HCT116 (cell line): ENCODE measurements around the gene GNB2. TPM values are rescaled to one million over a fixed set of nuclear protein-coding genes. Genes with fewer than 3 reads are reported as not detected.

Source experiments
- ATAC-seq: fragments of 200-7000 bp; cut with Tn5 transposase; 2 replicates; pipeline ENCODE4 v1.9.1; 2020; ENCODE audit warnings: mild to moderate bottlenecking, moderate library complexity
- BruUV-seq: library from RNA; stranded (reverse); fragments of 400-500 nt; replicated peaks from 2 replicates; lab custom pipeline; 2021; lab: Mats Ljungman, UMichigan
- CTCF ChIA-PET: fragments of 300-600 bp; sonication (Branson Sonifier 250); formaldehyde crosslinking; loops from one replicate; lab custom pipeline; 2021; ENCODE audit warnings: antibody characterized with exemption; lab: Charles Lee
- POLR2A ChIA-PET: fragments of 300-600, 350-600 bp; sonication (Branson Sonifier 250); formaldehyde crosslinking; loops from one replicate; lab custom pipeline; 2021; ENCODE audit warnings: antibody characterized with exemption; lab: Charles Lee
- RAD21 ChIA-PET, 2 experiments: fragments of 300-600 bp; sonication (Branson Sonifier 250); formaldehyde crosslinking; loops; one replicate each; lab custom pipeline; 2023; ENCODE audit warnings: low total read pairs in 2 of 2; ENCODE audit not compliant: uncharacterized antibody in 2 of 2, unreplicated experiment in 2 of 2, low non-redundant PET in 1 of 2; lab: Charles Lee
- DNase-seq: peaks from one replicate; pipeline ENCODE4 v3.0.0-alpha.2; 2010; ENCODE audit warnings: low read depth, low spot score
- H2AFZ ChIP-seq: fragments of 200-600 bp; shearing (Covaris generic), sonication (generic); 2 replicates; pipeline ENCODE4 v1.6.1; 2017; ENCODE audit warnings: low read depth, mixed run types, mixed read lengths, antibody characterized with exemption, low read length; ENCODE audit not compliant: poor library complexity, severe bottlenecking
- H3K27ac ChIP-seq: 2 replicates; pipeline ENCODE4 v1.5.1; 2012; ENCODE audit warnings: low read depth, low read length
- H3K27me3 ChIP-seq: fragments of 200-600 bp; sonication (generic); 2 replicates; pipeline ENCODE4 v1.6.1; 2016; ENCODE audit warnings: mixed run types, low read length, mixed read lengths; ENCODE audit not compliant: insufficient read depth
- H3K36me3 ChIP-seq, 2 experiments: fragments of 200-500 bp in 1 of 2; fragments of 200-600 bp in 1 of 2; sonication (Bioruptor generic) in 1 of 2; sonication (generic) in 1 of 2; 2 replicates each; pipeline versions ENCODE4 v1.5.1 to v1.6.1; 2014 to 2016; ENCODE audit warnings: low read length in 2 of 2, inconsistent platforms in 1 of 2, mixed read lengths in 1 of 2, mixed run types in 1 of 2; ENCODE audit not compliant: insufficient read depth in 2 of 2, control insufficient read depth in 1 of 2
- H3K4me1 ChIP-seq, 2 experiments: fragments of 200-600 bp in 1 of 2; sonication (generic) in 1 of 2; 2 replicates each; pipeline versions ENCODE4 v1.5.1 to v1.6.1; 2012 to 2017; ENCODE audit warnings: low read length in 2 of 2, inconsistent platforms in 1 of 2, mild to moderate bottlenecking in 1 of 2, mixed read lengths in 1 of 2, mixed run types in 1 of 2, moderate library complexity in 1 of 2; ENCODE audit not compliant: insufficient read depth in 2 of 2, control insufficient read depth in 1 of 2
- H3K4me2 ChIP-seq: fragments of 200-600 bp; sonication (generic); 2 replicates; pipeline ENCODE4 v1.6.1; 2017; ENCODE audit warnings: mixed run types, low read length, mixed read lengths
- H3K4me3 ChIP-seq, 2 experiments: fragments of 200-600 bp in 1 of 2; sonication (generic) in 1 of 2; replicated peaks in 1 of 2; 2 replicates each; pipeline ENCODE4 v1.5.1; 2011 to 2016; ENCODE audit warnings: low read length in 2 of 2, control low read depth in 1 of 2, low read depth in 1 of 2, mild to moderate bottlenecking in 1 of 2, mixed read lengths in 1 of 2, mixed run types in 1 of 2
- H3K79me2 ChIP-seq: fragments of 200-600 bp; sonication (generic); 2 replicates; pipeline ENCODE4 v1.6.1; 2017; ENCODE audit warnings: mild to moderate bottlenecking, mixed run types, low read length, moderate library complexity, mixed read lengths; ENCODE audit not compliant: insufficient read depth
- H3K9ac ChIP-seq: fragments of 200-600 bp; sonication (generic); 2 replicates; pipeline ENCODE4 v1.6.1; 2016; ENCODE audit warnings: low read length, mixed read lengths
- H3K9me2 ChIP-seq: fragments of 200-600 bp; sonication (generic), shearing (Covaris generic); 2 replicates; pipeline ENCODE4 v1.6.1; 2017; ENCODE audit warnings: mixed run types, mild to moderate bottlenecking, moderate library complexity; ENCODE audit not compliant: insufficient read depth
- H3K9me3 ChIP-seq, 2 experiments: fragments of 200-500 bp in 1 of 2; fragments of 200-600 bp in 1 of 2; sonication (Bioruptor generic) in 1 of 2; sonication (generic) in 1 of 2; 2 replicates each; pipeline ENCODE4 v1.6.1; 2014 to 2017; ENCODE audit warnings: low read length in 2 of 2, mixed read lengths in 2 of 2, inconsistent platforms in 1 of 2, low read depth in 1 of 2, mild to moderate bottlenecking in 1 of 2, mixed run types in 1 of 2, moderate library complexity in 1 of 2; ENCODE audit not compliant: control insufficient read depth in 1 of 2, insufficient read depth in 1 of 2
- H4K20me1 ChIP-seq: fragments of 200-600 bp; sonication (generic), shearing (Covaris generic); 2 replicates; pipeline ENCODE4 v1.6.1; 2017; ENCODE audit warnings: mixed run types, mild to moderate bottlenecking, moderate library complexity; ENCODE audit not compliant: insufficient read depth
- CBX3 ChIP-seq: IDR thresholded peaks from 2 replicates; pipeline ENCODE4 v1.6.1; 2012; ENCODE audit warnings: low read depth
- CEBPB ChIP-seq: IDR thresholded peaks from 2 replicates; pipeline ENCODE4 v1.6.1; 2012; ENCODE audit warnings: low read depth
- CTCF ChIP-seq, 3 experiments: fragments of 200-600 bp in 1 of 3; sonication (generic) in 1 of 3; IDR thresholded peaks in 2 of 3; conservative IDR thresholded peaks in 1 of 3; 2 replicates each; pipeline ENCODE4 v1.5.1; 2012 to 2017; ENCODE audit warnings: low read depth in 2 of 3, low read length in 2 of 3, antibody characterized with exemption in 1 of 3, borderline replicate concordance in 1 of 3, control low read depth in 1 of 3, mild to moderate bottlenecking in 1 of 3, mixed read lengths in 1 of 3, mixed run types in 1 of 3, moderate library complexity in 1 of 3; ENCODE audit not compliant: insufficient read depth in 1 of 3
- EZH2 ChIP-seq: fragments of 200-600 bp; sonication (generic); IDR thresholded peaks from 2 replicates; pipeline ENCODE4 v1.6.1; 2017; ENCODE audit warnings: antibody characterized with exemption, mixed run types
- EZH2phosphoT487 ChIP-seq: fragments of 200-600 bp; IDR thresholded peaks from 2 replicates; pipeline ENCODE4 v1.6.1; 2018; ENCODE audit warnings: antibody characterized with exemption, borderline replicate concordance
- FOSL1 ChIP-seq: IDR thresholded peaks from 2 replicates; pipeline ENCODE4 v1.6.1; 2012; ENCODE audit warnings: low read depth
- POLR2A ChIP-seq: IDR thresholded peaks from 2 replicates; pipeline ENCODE4 v1.7.0; 2011; ENCODE audit warnings: borderline replicate concordance; ENCODE audit not compliant: insufficient read depth, insufficient read length; ENCODE audit errors: extremely low read depth
- POLR2AphosphoS5 ChIP-seq: IDR thresholded peaks from 2 replicates; pipeline ENCODE4 v1.6.1; 2011; ENCODE audit warnings: mild to moderate bottlenecking, low read depth, low read length, moderate library complexity
- RAD21 ChIP-seq: IDR thresholded peaks from 2 replicates; pipeline ENCODE4 v1.6.1; 2012; ENCODE audit warnings: low read depth, mild to moderate bottlenecking
- SIN3A ChIP-seq: IDR thresholded peaks from 2 replicates; pipeline ENCODE4 v1.6.1; 2012; ENCODE audit warnings: low read depth
- SP1 ChIP-seq: IDR thresholded peaks from 2 replicates; pipeline ENCODE4 v1.6.1; 2012; ENCODE audit warnings: low read depth
- TCF7L2 ChIP-seq: IDR thresholded peaks from 2 replicates; pipeline ENCODE4 v1.7.0; 2011; ENCODE audit warnings: borderline replicate concordance, inconsistent platforms; ENCODE audit not compliant: insufficient read depth, insufficient read length; ENCODE audit errors: extremely low read depth
- YY1 ChIP-seq: IDR thresholded peaks from 2 replicates; pipeline ENCODE4 v1.6.1; 2011; ENCODE audit warnings: low read length, low read depth, moderate library complexity, mild to moderate bottlenecking; ENCODE audit not compliant: insufficient replicate concordance; ENCODE audit errors: extremely low read depth
- ZBTB33 ChIP-seq: IDR thresholded peaks from 2 replicates; pipeline ENCODE4 v1.6.1; 2011; ENCODE audit warnings: mild to moderate bottlenecking, low read length, moderate library complexity; ENCODE audit not compliant: insufficient replicate concordance; ENCODE audit errors: extremely low read depth
- intact Hi-C: fragments of 100-400 bp; cut with micrococcal nuclease; formaldehyde crosslinking; loops from 2 replicates; pipeline ENCODE4 v1.10.0; 2022
- total RNA-seq: library from RNA; stranded (reverse); gene quantifications from one replicate; pipeline ENCODE4 v1.2.1, GENCODE V29; 2021; ENCODE audit not compliant: unreplicated experiment
- TF ChIP-seq, protein P1 (sequence below): IDR thresholded peaks from 2 replicates; pipeline ENCODE4 v1.6.1; 2012; ENCODE audit warnings: low read depth

The GNB2 gene
- total RNA-seq, 1 experiment from 2014 or later, result 246 TPM

DNA sequence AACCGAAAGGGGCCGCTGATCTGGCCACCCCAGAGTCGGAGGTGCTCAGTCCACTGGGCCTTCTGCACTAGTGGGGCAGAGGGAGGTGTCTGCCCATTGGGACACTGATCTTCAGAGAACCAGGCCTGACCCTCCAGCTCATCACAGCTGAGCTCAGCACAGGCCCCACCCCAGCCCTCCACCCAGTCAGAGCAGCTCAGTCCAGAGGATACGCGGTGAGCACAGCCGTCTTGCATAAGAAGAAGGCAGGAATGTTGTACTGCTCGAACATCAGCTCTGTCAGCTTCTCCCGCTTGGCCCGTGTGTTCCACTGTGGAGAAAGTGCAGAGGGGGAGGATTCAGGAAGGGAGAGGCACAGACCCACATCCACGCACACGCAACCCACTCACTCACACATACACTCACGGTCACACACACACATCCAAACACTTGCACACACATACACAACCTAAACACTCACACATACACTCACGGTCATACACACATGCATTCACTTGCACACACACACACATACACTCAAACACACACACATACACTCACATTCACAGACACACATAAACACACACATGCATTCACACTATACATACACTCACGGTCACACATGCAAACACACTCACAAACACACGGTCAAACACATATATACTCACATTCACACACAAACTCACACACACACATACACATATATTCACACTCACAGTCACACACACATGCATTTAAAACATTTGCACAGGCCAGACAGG lies 23.5 kb upstream of the GNB2 start:
- no peak overlapping the region for H2AFZ ChIP-seq
- ATAC-seq, result no peak
- H3K27me3 ChIP-seq, result no peaks in the 10 kb centered on the region
- H3K27ac ChIP-seq, result no peak overlapping the region
- DNase-seq, result no peak
- H3K36me3 ChIP-seq, result no peaks in the 10 kb centered on the region
- ChIA-PET POLR2A (no interaction called here), RAD21 (no interaction called here), CTCF (no interaction called here)
- no peaks in the 10 kb centered on the region for H3K9me3 ChIP-seq
- no TSS peak for BruUV-seq
- H3K9ac ChIP-seq, result no peak overlapping the region
- H3K4me1 ChIP-seq, result no peaks in the 10 kb centered on the region
- H3K9me2 ChIP-seq, result no peaks in the 10 kb centered on the region
- H4K20me1 ChIP-seq, result no peaks in the 10 kb centered on the region
- no peak for TF ChIP-seq SIN3A
- TF ChIP-seq, protein P1, sequence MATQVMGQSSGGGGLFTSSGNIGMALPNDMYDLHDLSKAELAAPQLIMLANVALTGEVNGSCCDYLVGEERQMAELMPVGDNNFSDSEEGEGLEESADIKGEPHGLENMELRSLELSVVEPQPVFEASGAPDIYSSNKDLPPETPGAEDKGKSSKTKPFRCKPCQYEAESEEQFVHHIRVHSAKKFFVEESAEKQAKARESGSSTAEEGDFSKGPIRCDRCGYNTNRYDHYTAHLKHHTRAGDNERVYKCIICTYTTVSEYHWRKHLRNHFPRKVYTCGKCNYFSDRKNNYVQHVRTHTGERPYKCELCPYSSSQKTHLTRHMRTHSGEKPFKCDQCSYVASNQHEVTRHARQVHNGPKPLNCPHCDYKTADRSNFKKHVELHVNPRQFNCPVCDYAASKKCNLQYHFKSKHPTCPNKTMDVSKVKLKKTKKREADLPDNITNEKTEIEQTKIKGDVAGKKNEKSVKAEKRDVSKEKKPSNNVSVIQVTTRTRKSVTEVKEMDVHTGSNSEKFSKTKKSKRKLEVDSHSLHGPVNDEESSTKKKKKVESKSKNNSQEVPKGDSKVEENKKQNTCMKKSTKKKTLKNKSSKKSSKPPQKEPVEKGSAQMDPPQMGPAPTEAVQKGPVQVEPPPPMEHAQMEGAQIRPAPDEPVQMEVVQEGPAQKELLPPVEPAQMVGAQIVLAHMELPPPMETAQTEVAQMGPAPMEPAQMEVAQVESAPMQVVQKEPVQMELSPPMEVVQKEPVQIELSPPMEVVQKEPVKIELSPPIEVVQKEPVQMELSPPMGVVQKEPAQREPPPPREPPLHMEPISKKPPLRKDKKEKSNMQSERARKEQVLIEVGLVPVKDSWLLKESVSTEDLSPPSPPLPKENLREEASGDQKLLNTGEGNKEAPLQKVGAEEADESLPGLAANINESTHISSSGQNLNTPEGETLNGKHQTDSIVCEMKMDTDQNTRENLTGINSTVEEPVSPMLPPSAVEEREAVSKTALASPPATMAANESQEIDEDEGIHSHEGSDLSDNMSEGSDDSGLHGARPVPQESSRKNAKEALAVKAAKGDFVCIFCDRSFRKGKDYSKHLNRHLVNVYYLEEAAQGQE, result no peak
- TF ChIP-seq POLR2AphosphoS5, result no peak
- TF ChIP-seq EZH2phosphoT487, result no peak
- no peak for TF ChIP-seq EZH2
- TF ChIP-seq FOSL1, result no peak
- no peak for TF ChIP-seq CTCF (IDR thresholded peaks at IDR 0.05 in 2 of 3, conservative IDR thresholded peaks at IDR 0.05 in 1 of 3; ENCODE audit: borderline replicate concordance in 1 of 3, insufficient read depth in 1 of 3, low read depth in 2 of 3, low read length in 2 of 3)
- TF ChIP-seq ZBTB33, result no peak
- TF ChIP-seq TCF7L2, result no peak
- no peak for TF ChIP-seq YY1
- TF ChIP-seq CBX3, result no peak
- no peak for TF ChIP-seq RAD21
- no peak for TF ChIP-seq POLR2A
- no peak for TF ChIP-seq SP1
- no peak for TF ChIP-seq CEBPB
- no peak overlapping the region for H3K4me3 ChIP-seq
- no peaks in the 10 kb centered on the region for H3K79me2 ChIP-seq
- H3K4me2 ChIP-seq, result no peak overlapping the region
- intact Hi-C loops, result no loop called here
